ENCODE data around the gene MFNG. TPM values are rescaled to one million over a fixed set of nuclear protein-coding genes. Genes with fewer than 3 reads are reported as not detected.

MFNG gene
- total RNA-seq, 1 experiment from 2014 or later, result 3.3 TPM

- Histone ChIP-seq H3K27me3 (ENCODE audit: insufficient read depth, low read length) (no peaks in the 10 kb centered on the region), H3K9ac (ENCODE audit: extremely low read depth, insufficient read length, low read length) (no peak overlapping the region), H3T11ph (ENCODE audit: low read length) (no peak overlapping the region), H3K4ac (ENCODE audit: low read depth, low read length) (no peak overlapping the region), H3K27ac (ENCODE audit: insufficient read length, low read depth, low read length) (no peak overlapping the region), H2BK20ac (ENCODE audit: low read depth, low read length, poor library complexity, severe bottlenecking) (no peak overlapping the region), H3K4me2 (ENCODE audit: insufficient read depth, insufficient read length, low read length) (no peak overlapping the region), H4K8ac (replicated peaks; ENCODE audit: insufficient read length, low read depth, low read length) (no peak overlapping the region), H4K91ac (ENCODE audit: insufficient read length, low read depth, low read length) (no peak overlapping the region), H2BK120ac (ENCODE audit: low read depth, low read length, poor library complexity, severe bottlenecking) (no peak overlapping the region), H2AK5ac (ENCODE audit: insufficient read length, low read length) (no peak overlapping the region), H2BK12ac (ENCODE audit: insufficient read length, low read depth, low read length) (no peak overlapping the region), H3K23ac (ENCODE audit: insufficient read length, low read depth, low read length) (no peak overlapping the region), H3K79me1 (ENCODE audit: insufficient read depth, low read depth, low read length, poor library complexity, severe bottlenecking) (no peaks in the 10 kb centered on the region), H2BK15ac (ENCODE audit: low read depth, low read length) (no peak overlapping the region), H3K56ac (ENCODE audit: insufficient read length, low read depth, low read length) (no peak overlapping the region), H3K9me3 (ENCODE audit: control insufficient read depth, low read depth, low read length) (no peaks in the 10 kb centered on the region), H3K18ac (ENCODE audit: insufficient read length, low read depth, low read length) (no peak overlapping the region), H3K79me2 (ENCODE audit: insufficient read depth, low read length) (no peaks in the 10 kb centered on the region), H3K23me2 (ENCODE audit: insufficient read length, low read depth, low read length, poor library complexity, severe bottlenecking) (no peaks in the 10 kb centered on the region), H4K20me1 (ENCODE audit: control insufficient read depth, insufficient read depth, insufficient read length) (no peaks in the 10 kb centered on the region), H2AFZ (ENCODE audit: low read length) (no peak overlapping the region), H3K14ac (ENCODE audit: insufficient read depth, low read length) (no peak overlapping the region), H4K5ac (ENCODE audit: insufficient read length, low read depth, low read length) (no peak overlapping the region), H2BK5ac (ENCODE audit: insufficient read length, low read length) (no peak overlapping the region), H3K4me1 (ENCODE audit: insufficient read depth, low read length) (no peaks in the 10 kb centered on the region)
- WGBS (ENCODE audit: extremely low coverage, insufficient read length, low lambda C conversion rate), result no CpG with 5 or more reads among the region's 7 CpGs
- DNase-seq, result no peak
- no peak for TF ChIP-seq CTCF (conservative IDR thresholded peaks at IDR 0.05)
- H3K27me3 Mint-ChIP-seq (ENCODE audit: low read depth), result peaks cover 41% of the 10 kb centered on the region
- H3K36me3 Mint-ChIP-seq (ENCODE audit: insufficient read depth in 1 of 3, low read depth in 3 of 3), result peaks cover 0 to 4% (median 3%) of the 10 kb centered on the region in 3 experiments; a peak in 1 of 7 replicates
- H3K4me3 Mint-ChIP-seq, result no peak overlapping the region
- H3K9me3 Mint-ChIP-seq, result peaks cover 5% of the 10 kb centered on the region in 2 experiments; a peak in 4 of 5 replicates
- peaks cover 2% of the 10 kb centered on the region in 2 experiments; a peak in 3 of 4 replicates for H3K4me1 Mint-ChIP-seq
- H3K27ac Mint-ChIP-seq, result no peak overlapping the region
These were observed 42.2 kb downstream of the MFNG start for GRCh38 chr22:37443977-37444376.

All from H9 (cell line).